GM19035 (cell line): ENCODE measurements around the gene NAB1.

Experiments used
- ATAC-seq: cut with Tn5 transposase; IDR thresholded peaks from one replicate; pipeline ENCODE4 v1.9.1; 2021; ENCODE audit not compliant: unreplicated experiment

Gene NAB1

GRCh38 chr2:190711069-190711468 lies 62.2 kb downstream of the NAB1 start:
- no peak for ATAC-seq

- no peak for ATAC-seq
Measured at GRCh38 chr2:190713471-190713870, 64.6 kb downstream of the NAB1 start.

- no peak for ATAC-seq
Measured at GRCh38 chr2:190714958-190715357, 66.1 kb downstream of the NAB1 start.

GRCh38 chr2:190716176-190716807 lies 67.4 kb downstream of the NAB1 start:
- ATAC-seq = no peak

- no peak for ATAC-seq
Measured at GRCh38 chr2:190717306-190717705, 68.4 kb downstream of the NAB1 start.

- no peak for ATAC-seq
Measured at GRCh38 chr2:190717764-190718651, 69.1 kb downstream of the NAB1 start.

GRCh38 chr2:190718652-190719526 lies 70.0 kb downstream of the NAB1 start:
- ATAC-seq = peak; percentile 65

- no peak for ATAC-seq
Measured at GRCh38 chr2:190720276-190720675, 71.4 kb downstream of the NAB1 start.

DNA sequence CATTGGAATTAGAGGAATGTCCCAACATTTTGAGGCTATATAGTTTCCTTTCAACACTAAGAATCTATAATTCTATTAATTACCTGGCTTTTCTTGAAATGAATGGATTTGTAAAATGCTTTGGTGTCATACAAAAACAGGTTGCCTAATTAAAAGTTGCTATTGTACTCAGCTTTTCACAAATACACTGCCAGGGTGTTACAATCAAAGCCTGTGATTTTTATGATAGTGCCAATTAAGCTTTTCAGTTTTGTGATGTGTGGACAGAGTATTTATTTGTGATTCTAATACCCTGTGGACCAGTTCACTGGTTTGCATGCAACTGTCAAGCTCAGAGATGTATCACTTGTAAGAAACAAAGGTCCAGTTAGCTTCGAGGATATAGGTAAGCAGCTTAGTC lies 71.8 kb downstream of the NAB1 start:
- ATAC-seq = no peak

DNA sequence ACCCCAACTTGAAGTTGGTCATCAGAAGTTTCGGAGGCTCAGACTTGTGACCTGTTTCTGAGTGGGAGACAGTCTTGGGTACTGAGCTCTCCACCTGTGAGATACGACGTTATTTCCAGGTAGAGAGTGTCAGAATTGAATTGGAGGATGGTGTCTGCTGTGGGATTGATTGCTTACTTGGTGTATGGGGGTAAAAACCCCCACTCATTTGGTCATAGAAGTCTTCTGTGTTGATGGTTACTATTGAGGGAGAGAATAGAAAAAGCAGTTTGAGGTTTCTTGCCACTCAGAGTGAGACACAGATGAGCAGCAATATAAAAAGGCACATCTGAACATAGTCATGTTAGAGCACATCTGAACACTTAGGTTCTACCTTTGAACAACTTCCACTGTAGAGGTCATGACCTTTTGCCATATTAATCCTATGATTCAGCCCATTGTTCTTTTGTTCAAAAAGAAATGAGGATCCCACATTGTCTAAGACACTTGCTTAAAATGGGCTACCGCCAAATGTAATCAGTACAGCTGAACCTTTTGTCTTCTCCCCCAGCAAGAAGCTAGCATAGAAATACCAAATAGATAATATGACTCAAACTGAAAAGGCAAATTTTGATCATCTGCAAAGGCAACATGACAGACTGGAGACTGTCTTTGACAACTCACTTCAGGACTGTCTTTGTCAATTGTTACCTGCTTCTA lies 73.3 kb downstream of the NAB1 start:
- ATAC-seq = peak; percentile 63

GRCh38 chr2:190722835-190723234 lies 74.0 kb downstream of the NAB1 start:
- peak; percentile 5 for ATAC-seq

DNA sequence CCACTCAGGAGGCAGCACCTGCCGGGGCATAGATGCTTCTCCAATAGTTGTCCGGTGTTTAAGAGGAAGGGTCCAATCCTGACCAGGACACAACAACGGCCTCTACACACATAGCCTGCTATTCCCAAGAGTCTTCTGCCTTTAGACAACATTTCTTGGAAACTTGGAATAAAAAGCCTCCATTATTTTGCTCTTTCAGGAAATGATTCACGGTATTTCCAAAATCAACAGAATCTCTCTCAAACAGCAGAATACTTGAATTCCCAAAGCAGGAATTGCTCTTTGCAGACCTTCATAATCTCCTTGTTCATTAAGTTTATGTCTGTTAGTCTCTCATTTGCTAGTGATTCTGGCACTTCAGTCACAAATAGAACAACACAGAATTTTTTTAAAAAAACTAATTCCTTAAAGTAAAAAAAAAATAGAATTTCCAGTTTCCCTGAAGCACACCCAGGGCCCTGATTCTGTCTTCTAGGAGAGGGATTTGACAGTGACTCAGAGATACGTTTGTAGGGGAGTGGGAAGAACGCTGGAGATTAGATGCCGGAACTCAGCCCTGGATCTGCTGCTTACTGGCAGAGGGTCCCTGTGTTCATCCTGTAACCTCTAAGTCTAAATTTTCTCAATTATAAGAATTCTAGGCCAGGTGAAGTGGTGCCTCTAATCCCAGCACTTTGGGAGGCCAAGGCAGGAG lies 74.7 kb downstream of the NAB1 start:
- no peak for ATAC-seq

DNA sequence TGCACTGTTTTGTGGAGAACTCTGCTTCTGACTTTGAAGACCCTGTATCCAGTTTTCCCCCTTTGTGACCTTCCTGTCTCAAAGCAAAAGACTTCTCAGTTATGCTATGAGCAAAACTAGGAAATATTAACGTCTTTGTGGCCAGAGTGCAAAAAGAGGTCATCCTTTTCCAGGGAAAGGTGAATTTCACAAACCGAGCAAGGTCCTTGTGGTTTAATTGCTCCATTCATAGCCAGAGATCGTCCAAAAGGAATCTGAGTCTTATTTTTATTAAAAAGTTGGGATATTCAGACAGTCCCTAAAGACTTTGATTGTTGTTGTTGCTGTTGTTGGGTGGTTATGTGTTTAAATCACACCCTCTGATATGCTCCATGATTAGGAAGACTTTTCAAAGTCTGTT lies 77.4 kb downstream of the NAB1 start:
- no peak for ATAC-seq

DNA sequence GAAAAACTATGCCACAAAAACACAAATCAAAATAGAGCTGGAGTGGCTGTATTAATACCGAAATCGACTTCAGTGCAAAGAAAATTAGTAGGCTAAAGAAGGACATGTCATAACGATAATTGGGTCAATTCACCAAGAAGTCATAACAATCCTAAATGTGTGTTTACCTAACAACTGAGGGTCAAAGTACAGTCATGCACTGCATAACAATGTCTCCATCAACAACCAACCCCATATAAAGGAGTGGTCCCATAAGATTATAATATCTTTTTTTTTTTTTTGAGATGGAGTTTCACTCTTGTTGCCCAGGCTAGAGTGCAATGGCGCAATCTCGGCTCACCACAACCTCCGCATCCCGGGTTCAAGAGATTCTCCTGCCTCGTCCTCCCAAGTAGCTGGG lies 87.5 kb downstream of the NAB1 start:
- ATAC-seq = no peak

GRCh38 chr2:190740449-190740848 lies 91.6 kb downstream of the NAB1 start:
- no peak for ATAC-seq
